ENCODE results near the gene ADAMTS12.
"Not testable (repeated sequence)": the region's sequence is repeated elsewhere in the genome, so short reads cannot be mapped to it uniquely, and the experiment has no call there.

The ADAMTS12 gene

DNA sequence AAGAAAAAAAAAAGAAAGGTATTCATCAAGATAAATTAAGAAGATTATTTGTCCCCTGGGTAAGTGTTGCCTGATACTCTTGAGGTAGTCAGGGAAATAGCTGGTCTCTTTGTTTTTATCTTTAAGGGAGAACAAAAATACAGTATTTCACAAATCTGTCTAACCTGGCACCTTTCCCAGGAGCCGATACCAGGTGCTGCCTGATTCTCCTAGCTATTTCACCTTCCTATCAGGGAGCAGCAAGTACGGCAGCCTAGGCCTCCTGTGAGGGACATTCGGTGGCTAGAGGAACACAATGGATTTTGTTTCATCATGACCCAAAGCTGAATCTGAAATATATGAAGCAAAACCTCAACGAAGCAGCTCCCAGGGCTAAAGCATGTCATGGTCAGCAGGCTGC lies 365.0 kb downstream of the ADAMTS12 start:
- no peak for DNase-seq (ENCODE audit: low spot score)

- peak; percentile 13 for DNase-seq (ENCODE audit: low spot score)
Observed at GRCh38 chr5:33524476-33524875, 367.3 kb downstream of the ADAMTS12 start.

GRCh38 chr5:33523208-33523771 lies 368.5 kb downstream of the ADAMTS12 start:
- DNase-seq (ENCODE audit: low spot score), result no peak

GRCh38 chr5:33516421-33516820 lies 375.4 kb downstream of the ADAMTS12 start:
- DNase-seq (ENCODE audit: low spot score), result no peak

DNA sequence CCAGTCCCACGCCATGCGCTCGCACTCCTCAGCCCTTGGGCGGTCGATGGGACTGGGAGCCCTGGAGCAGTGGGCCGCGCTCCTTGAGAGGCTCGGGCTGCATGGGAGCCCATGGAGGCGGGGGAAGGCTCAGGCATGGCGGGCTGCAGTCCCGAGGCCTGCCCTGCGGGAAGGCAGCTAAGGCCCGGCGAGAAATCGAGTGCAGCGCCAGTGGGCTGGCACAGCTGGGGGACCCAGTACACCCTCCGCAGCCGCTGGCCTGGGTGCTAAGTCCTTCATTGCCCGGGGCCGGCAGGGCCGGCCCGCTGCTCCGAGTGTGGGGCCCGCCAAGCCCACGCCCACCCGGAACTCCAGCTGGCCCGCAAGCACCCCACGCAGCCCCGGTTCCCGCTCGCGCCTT lies 376.4 kb downstream of the ADAMTS12 start:
- not testable (repeated sequence) for DNase-seq (ENCODE audit: low spot score)

DNA sequence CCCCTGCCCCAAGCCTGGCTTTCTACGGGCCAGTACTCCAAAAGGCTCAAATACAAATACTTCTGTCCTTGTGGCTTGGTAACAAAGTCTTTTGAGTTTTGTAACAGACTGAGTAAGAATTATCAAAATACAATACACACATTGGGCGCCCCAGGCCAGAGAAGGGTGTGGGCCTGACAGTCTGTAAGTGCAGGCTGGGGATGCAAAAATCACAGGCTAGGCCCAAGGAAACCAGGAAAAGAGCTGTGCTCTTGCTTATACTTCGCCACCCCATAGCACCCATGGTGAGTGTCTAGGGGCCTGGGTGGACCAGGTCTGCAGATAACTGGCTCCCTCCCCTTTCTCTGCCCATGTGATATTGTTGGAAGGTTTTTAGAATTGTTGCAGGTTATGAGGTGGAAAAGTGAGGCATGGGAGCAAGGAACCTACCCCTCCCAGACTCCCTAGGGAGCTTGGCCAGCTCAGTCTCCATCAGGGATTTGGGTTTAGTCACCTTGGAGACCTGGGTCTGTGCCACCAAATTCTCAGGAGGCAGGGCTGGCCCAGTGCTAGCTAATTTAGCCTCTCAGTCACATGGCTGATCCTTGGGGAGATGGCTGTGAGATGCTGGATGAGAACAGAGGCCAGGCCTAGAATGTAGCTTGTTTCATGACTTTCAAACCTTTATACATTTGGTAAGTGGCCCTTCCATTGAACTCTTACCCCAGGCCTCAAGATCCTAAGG lies 378.2 kb downstream of the ADAMTS12 start:
- no peak for DNase-seq (ENCODE audit: low spot score)

- DNase-seq (ENCODE audit: low spot score), result no peak
Observed at GRCh38 chr5:33509036-33509435, 382.8 kb downstream of the ADAMTS12 start.

DNA sequence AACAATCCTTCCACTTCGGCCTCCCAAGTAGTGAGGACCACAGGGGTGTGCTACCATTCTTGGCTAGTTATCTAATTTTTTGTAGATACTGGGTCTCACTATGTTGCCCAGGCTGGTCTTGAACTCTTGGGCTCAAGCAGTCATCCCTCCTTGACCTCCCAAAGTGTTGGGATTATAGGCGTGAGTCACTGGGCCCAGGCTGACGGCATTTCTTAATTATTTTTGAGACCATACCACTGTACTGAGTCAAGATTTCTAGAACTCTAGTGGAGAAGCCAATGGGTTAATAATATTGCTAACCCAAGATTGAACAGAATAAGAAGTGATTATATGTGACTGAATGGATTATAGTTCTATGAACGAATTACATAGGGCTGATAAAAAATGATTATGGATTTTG lies 384.4 kb downstream of the ADAMTS12 start:
- peak; percentile 5 for DNase-seq (ENCODE audit: low spot score)

DNA sequence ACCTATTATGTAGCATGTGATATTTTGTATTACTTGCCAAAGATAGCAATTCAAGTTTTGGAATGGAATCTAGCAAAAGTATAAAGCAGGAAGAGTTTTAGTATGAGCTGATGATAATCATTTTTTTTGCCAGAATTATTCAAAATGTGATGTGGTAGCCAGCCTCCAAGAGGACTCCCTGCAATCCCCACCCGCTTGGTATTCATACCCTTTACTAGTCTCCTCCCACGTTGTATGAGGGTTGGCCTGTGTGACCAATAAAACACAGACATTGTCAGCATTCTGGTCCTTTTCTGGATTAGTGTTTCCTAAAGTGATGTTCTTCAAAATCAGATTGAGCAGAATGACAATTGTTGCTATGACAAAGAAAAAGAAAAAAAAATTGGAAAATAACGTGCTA lies 387.2 kb downstream of the ADAMTS12 start:
- no peak for DNase-seq (ENCODE audit: low spot score)

GRCh38 chr5:33501899-33502298 lies 389.9 kb downstream of the ADAMTS12 start:
- DNase-seq (ENCODE audit: low spot score), result no peak

GRCh38 chr5:33501260-33501659 lies 390.5 kb downstream of the ADAMTS12 start:
- no peak for DNase-seq (ENCODE audit: low spot score)

DNA sequence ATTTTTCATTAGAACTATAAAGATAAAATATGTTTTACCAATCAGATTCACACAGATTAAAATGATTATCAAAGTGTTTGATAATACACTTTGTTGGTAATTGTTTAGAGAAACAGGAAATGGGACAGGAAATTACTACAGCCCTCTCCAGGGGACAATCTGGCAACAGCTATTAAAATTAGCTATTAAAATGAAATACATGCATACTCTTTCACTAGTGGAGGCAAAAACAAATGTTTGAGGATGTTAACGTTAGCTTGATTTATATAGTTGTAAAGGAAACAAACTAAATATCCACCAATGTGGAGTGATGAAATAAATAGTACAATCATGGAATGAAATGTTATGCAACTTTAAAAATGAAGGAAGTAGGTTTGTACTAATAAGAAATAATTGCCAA lies 397.3 kb downstream of the ADAMTS12 start:
- no peak for DNase-seq (ENCODE audit: low spot score)

- no peak for DNase-seq (ENCODE audit: low spot score)
Observed at GRCh38 chr5:33491941-33492340, 399.8 kb downstream of the ADAMTS12 start.

- DNase-seq (ENCODE audit: low spot score), result no peak
Observed at GRCh38 chr5:33490071-33490665, 401.6 kb downstream of the ADAMTS12 start.

GRCh38 chr5:33489481-33490067 lies 402.2 kb downstream of the ADAMTS12 start:
- DNase-seq (ENCODE audit: low spot score), result no peak

GRCh38 chr5:33488558-33489355 lies 403.0 kb downstream of the ADAMTS12 start:
- no peak for DNase-seq (ENCODE audit: low spot score)

DNA sequence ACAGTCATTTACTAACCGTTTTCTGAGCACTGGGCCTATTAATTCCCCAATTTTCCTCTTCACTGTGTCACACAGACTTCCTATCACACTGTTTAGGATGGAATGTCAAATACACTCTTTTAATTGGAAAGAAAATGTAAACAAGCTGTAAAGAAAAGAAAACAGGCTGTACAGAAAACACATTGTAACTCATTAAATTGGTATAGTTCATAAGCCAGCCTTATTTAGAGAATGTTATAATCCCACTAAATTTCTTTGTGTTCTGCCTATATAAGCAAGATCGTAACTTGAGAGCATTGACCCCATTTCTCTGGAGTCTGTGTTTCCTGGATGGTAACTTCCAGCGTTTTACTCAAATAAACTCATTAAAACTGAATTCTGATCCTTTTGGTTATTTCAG lies 404.6 kb downstream of the ADAMTS12 start:
- no peak for DNase-seq (ENCODE audit: low spot score)

- no peak for DNase-seq (ENCODE audit: low spot score)
Observed at GRCh38 chr5:33482335-33482734, 409.5 kb downstream of the ADAMTS12 start.

DNA sequence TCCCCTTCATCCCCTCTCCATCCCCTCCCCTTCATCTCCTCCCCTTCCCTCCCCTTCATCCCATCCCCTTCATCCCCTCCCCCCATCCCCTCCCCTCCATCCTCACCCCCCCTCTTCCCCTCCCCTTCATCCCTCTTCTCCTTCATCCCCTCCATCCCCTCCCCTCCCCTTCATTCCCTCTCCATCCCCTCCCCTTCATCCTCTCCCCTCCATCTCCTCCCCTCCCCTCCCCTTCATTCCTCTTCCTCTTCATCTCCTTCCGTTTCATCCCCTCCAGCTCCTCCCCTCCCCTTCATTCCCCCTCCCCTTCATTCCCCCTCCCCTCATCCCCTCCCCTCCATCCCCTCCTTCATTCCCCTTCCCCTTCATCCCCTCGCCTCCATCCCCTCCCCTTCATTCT lies 410.9 kb downstream of the ADAMTS12 start:
- DNase-seq (ENCODE audit: low spot score), result no peak

DNA sequence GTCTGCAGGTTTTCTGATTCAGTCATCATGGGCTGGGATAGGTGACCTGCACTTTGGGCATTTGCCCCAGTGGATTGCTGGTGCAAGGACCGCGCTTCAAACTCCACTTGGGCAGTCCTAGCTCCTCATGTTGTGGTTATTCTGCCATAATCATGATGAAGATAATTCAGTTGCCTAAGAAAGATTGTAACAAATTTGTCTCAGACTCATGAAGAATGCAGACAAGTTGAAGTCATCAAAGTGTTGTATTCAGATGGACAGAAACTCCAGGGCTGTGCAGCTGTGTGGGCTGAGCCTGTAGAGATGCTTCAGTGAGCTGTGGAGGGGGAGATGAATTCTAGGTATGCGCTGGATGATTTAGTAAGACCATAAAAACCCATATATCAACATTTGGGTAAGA lies 412.5 kb downstream of the ADAMTS12 start:
- DNase-seq (ENCODE audit: low spot score), result no peak

DNA sequence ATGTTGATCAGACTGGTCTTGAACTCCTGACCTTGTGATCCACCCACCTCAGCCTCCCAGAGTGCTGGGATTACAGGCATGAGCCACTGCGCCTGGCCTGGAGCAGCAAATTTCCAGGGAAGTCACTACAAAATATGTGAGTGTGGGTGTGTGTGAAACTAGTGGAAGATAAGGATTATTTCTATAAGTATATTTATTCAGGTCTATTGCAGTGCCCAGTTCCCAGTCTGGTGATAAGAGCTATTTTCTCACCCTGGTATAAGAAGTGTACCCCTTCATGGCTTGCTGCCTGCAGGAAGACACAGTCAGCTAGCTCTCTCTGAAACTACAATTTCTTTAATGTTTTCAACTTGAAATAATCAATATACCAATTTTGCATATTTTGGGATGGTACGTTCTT lies 414.0 kb downstream of the ADAMTS12 start:
- no peak for DNase-seq (ENCODE audit: low spot score)

- DNase-seq (ENCODE audit: low spot score), result no peak
Observed at GRCh38 chr5:33476992-33477391, 414.8 kb downstream of the ADAMTS12 start.

Measured in RKO (cell line).